ENCODE results near the gene RASSF8. TPM values are rescaled to one million over a fixed set of nuclear protein-coding genes. Genes with fewer than 3 reads are reported as not detected.

The RASSF8 gene
- total RNA-seq, 3 donors from 2014 or later: 3.2 to 109 (median 8.0) TPM

DNA sequence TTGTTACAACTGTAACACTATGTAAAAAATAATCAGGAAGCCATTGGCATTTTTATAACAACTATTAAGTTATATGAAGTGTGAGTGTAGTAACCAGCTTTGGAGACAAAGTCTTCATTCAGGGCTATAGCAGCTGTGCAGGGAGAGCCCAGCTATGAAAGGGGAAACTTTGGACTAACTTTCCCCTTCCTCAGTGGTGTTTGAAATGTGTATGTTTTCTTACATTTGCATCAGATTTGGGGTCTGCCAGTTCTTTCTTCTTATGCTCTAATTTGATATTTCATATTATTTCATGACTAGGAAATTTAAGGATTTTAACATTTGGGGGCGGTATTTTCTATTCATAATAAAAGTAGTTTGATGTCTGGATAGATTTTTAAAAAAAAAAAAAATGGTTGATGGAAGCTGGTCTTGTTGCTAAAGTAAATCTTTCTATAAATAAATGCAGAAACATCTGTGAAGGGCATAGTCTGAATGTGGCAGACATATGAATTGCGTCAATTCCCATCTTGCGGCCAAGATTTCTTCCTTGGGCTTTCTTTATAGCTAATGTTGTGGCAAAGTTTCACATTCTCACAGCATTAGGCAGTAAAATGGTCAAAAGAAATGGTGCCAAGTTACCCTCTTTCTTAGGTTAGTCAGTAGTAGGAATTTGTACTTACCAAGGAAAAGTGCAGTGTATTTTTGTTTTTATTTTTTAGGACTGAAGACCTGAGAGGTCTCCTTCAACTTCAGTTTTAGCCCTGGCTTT lies 35.6 kb downstream of the RASSF8 start:
- H3K4me1 ChIP-seq (ENCODE audit: low read depth): no peaks in the 10 kb centered on the region
- ATAC-seq (no peak), DNase-seq (no peak)
- H3K9me3 ChIP-seq: no peaks in the 10 kb centered on the region
- no peaks in the 10 kb centered on the region for H3K36me3 ChIP-seq (ENCODE audit: low read depth)
- no peak overlapping the region for H3K4me3 ChIP-seq
- TF ChIP-seq CTCF (IDR thresholded peaks at IDR 0.05): no peak
- intact Hi-C loops (cut with DNase I, micrococcal nuclease): no loop called here

DNA sequence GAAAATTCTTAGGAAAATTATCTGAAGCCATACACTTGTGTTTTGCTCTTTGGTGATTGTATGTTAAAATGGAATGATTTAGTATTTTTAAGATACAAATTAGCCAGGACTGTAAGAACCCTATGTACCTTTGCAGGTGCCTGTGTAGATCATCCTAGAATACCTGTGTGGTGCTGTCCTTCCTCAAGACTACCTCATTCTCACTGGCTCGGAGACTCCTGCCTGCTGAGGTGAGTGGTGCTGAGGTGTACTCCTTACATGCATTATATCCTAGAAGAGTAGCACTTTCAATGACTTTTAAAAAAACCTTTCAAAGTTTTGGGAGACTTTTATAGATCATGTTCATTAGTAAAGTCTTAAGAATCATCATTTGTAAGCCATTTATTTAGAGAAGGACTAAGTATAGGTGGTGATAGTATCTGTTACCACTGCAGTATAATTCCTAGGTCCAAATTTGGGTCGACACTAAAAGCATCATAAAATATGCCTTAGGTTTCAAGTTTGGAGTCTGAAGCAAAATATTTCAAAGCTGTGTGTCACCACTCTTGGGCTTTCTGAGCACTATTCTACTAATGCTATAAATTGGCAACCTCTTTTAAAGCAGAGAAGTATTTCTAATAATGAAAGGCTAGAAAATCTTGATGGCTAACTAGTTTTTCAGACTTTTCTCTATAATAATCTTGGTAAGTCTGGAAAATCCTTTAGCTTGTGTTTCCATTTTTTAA lies 36.6 kb downstream of the RASSF8 start:
- intact Hi-C loops (cut with DNase I, micrococcal nuclease): no loop called here
- Histone ChIP-seq H3K36me3 (ENCODE audit: low read depth) (no peaks in the 10 kb centered on the region), H3K4me1 (ENCODE audit: low read depth) (no peaks in the 10 kb centered on the region), H3K9me3 (no peaks in the 10 kb centered on the region), H3K4me3 (no peak overlapping the region)
- DNase-seq (no peak), ATAC-seq (no peak)
- no peak for TF ChIP-seq CTCF (IDR thresholded peaks at IDR 0.05)

DNA sequence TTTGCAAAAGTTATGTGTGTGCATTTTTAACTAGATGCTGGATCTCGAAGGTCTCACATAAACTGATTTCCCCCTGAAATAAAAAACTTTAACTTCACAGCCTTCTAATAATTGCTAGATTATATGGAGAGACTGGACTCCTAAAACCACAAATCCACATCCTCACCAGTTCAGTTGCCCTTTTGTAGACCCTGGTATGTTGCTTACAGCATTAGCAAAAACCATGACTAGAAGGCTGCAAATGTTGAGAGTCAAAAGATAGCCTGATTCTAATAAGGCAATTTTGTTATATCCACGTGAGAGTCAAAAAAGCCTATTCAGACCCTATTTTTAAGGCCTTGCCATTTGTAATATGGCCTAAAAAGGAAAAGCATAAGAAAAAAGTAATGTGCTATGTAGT lies 37.4 kb downstream of the RASSF8 start:
- H3K36me3 ChIP-seq (ENCODE audit: low read depth): no peaks in the 10 kb centered on the region
- ATAC-seq: no peak
- H3K9me3 ChIP-seq: no peaks in the 10 kb centered on the region
- no peak overlapping the region for H3K4me3 ChIP-seq
- DNase-seq: no peak
- intact Hi-C loops (cut with DNase I, micrococcal nuclease): no loop called here
- no peak for TF ChIP-seq CTCF (IDR thresholded peaks at IDR 0.05)
- H3K4me1 ChIP-seq (ENCODE audit: low read depth): no peaks in the 10 kb centered on the region

DNA sequence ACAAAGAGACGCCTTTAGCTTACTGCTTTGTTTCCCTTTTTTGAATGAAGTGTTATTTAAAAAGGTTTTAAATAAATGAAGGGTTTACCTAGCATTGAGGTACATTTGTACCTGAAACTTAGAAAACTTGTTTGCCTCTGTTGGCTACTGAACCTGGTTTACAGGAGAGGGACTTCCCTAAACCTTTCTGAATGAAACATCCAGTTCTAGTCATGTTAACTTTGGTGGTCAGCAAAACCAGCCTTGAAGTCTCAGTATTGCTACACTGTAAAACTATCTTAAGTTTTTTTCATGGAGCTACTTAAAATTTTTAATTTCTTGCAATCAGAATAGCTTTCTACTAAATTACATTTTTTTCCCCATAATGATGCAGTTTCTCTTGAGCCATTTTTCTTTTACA lies 38.2 kb downstream of the RASSF8 start:
- TF ChIP-seq CTCF (IDR thresholded peaks at IDR 0.05): no peak
- intact Hi-C loops (cut with DNase I, micrococcal nuclease): no loop called here

DNA sequence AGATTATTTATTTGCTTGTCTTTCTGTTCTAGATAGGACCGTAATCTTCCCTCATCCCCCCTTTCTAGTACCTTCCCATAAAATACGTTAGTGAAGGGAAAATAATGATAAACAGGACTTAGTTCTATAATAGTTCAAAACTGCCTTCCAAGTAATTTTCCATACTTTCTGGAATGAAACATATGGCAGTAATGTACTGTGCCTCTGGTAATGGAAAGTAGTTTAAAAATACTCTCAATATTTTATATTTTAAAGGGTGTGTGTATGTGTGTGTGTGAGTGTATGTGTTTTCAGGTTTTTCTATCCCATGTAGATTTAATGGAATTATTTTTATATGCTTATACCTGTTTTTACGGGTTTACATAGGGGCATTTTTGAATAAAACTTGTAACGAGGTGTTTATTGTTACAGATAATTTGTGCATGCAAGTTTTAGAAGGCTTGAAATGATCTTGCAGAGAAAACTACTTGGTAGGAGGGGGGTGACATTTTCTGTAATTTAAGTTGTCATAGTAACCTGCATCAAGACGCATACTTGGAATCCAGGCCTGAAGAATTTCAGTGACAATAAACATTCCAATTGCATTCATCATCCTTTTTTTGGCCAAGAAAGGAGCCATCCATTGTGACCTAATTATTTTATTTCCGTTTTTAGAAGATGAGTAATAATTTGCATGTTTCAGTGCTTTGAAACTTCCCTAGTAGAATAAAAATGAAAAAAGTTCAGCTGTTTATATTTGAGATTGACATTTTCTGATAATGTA lies 38.9 kb downstream of the RASSF8 start:
- no peak for TF ChIP-seq CTCF (IDR thresholded peaks at IDR 0.05)
- DNase-seq: no peak
- Histone ChIP-seq H3K4me1 (ENCODE audit: low read depth) (no peaks in the 10 kb centered on the region), H3K9me3 (no peaks in the 10 kb centered on the region), H3K4me3 (no peak overlapping the region), H3K36me3 (ENCODE audit: low read depth) (no peaks in the 10 kb centered on the region)
- intact Hi-C loops (cut with DNase I, micrococcal nuclease): no loop called here
- no peak for ATAC-seq

More for the DNA sequence above, 38.2 kb downstream of the RASSF8 start:
- Histone ChIP-seq H3K9me3 (no peaks in the 10 kb centered on the region), H3K36me3 (ENCODE audit: low read depth) (no peaks in the 10 kb centered on the region), H3K4me1 (ENCODE audit: low read depth) (no peaks in the 10 kb centered on the region), H3K4me3 (no peak overlapping the region)
- DNase-seq (no peak), ATAC-seq (no peak)
